H1 (cell line): ENCODE measurements around the gene CPPED1. TPM values are rescaled to one million over a fixed set of nuclear protein-coding genes. Genes with fewer than 3 reads are reported as not detected.

Source experiments
- CTCF ChIA-PET: fragments of 300-600 bp; sonication (Branson Sonifier 250); formaldehyde crosslinking; loops from one replicate; lab custom pipeline; 2021; ENCODE audit not compliant: partially characterized antibody; lab: Charles Lee
- POLR2A ChIA-PET: fragments of 300-600 bp; sonication (Branson Sonifier 250); formaldehyde crosslinking; loops from one replicate; lab custom pipeline; 2021; ENCODE audit warnings: inconsistent platforms; ENCODE audit not compliant: partially characterized antibody; lab: Charles Lee
- DNase-seq, 2 experiments: peaks; one replicate each; pipeline versions ENCODE4 v3.0.0 to v3.0.0-alpha.2; 2010 to 2022; ENCODE audit warnings: low spot score in 2 of 2, low read depth in 1 of 2, mixed read lengths in 1 of 2
- FAIRE-seq: peaks from 2 replicates; lab custom pipeline; 2011; peaks lifted over from hg19 to GRCh38; lab: Jason Lieb, UNC
- H2AFZ ChIP-seq: 2 replicates; pipeline ENCODE4 v1.8.1; 2012; ENCODE audit warnings: low read length, inconsistent platforms
- H2AK5ac ChIP-seq: 2 replicates; pipeline ENCODE4 v1.6.1; 2013; ENCODE audit warnings: low read depth, low read length
- H2BK120ac ChIP-seq: replicated peaks from 2 replicates; pipeline ENCODE3; 2013; ENCODE audit warnings: low read depth, low read length, inconsistent platforms
- H2BK12ac ChIP-seq: 2 replicates; pipeline ENCODE4 v1.6.1; 2013; ENCODE audit warnings: low read depth, low read length
- H2BK15ac ChIP-seq: 2 replicates; pipeline ENCODE4 v1.6.1; 2013; ENCODE audit warnings: low read length
- H2BK20ac ChIP-seq: 2 replicates; pipeline ENCODE4 v1.6.1; 2013; ENCODE audit warnings: low read length
- H2BK5ac ChIP-seq: 2 replicates; pipeline ENCODE4 v1.6.1; 2013; ENCODE audit warnings: low read depth, low read length
- H3K14ac ChIP-seq: 2 replicates; pipeline ENCODE4 v1.6.1; 2013; ENCODE audit warnings: inconsistent platforms; ENCODE audit not compliant: insufficient read length
- H3K18ac ChIP-seq: 2 replicates; pipeline ENCODE4 v1.6.1; 2013; ENCODE audit warnings: low read length; ENCODE audit errors: extremely low read depth
- H3K23ac ChIP-seq: 2 replicates; pipeline ENCODE4 v1.6.1; 2013; ENCODE audit warnings: inconsistent platforms; ENCODE audit not compliant: insufficient read length
- H3K23me2 ChIP-seq: 2 replicates; pipeline ENCODE4 v1.6.1; 2013; ENCODE audit warnings: low read depth, low read length
- H3K27ac ChIP-seq: 2 replicates; pipeline ENCODE4 v1.6.1; 2011; ENCODE audit warnings: low read depth, low read length, inconsistent platforms
- H3K27me3 ChIP-seq, 4 experiments: replicated peaks in 1 of 4; 1 replicate in 1 of 4; 2 replicates in 3 of 4; pipeline versions ENCODE4 v1.6.1 to v1.8.1; 2011 to 2013; ENCODE audit warnings: low read length in 3 of 4, mild to moderate bottlenecking in 3 of 4, inconsistent platforms in 2 of 4, mixed read lengths in 2 of 4, moderate library complexity in 1 of 4; ENCODE audit not compliant: control insufficient read depth in 3 of 4, insufficient read depth in 3 of 4; ENCODE audit errors: extremely low read depth in 1 of 4
- H3K36me3 ChIP-seq, 4 experiments: 2 replicates each; pipeline versions ENCODE4 v1.6.1 to v1.8.1; 2011 to 2013; ENCODE audit warnings: mild to moderate bottlenecking in 4 of 4, low read length in 3 of 4, moderate library complexity in 2 of 4, control low read depth in 1 of 4, inconsistent platforms in 1 of 4; ENCODE audit not compliant: insufficient read depth in 4 of 4, control insufficient read depth in 2 of 4
- H3K4ac ChIP-seq: replicated peaks from 2 replicates; pipeline ENCODE3; 2013; ENCODE audit warnings: low read length, low read depth, mixed read lengths, inconsistent platforms; ENCODE audit not compliant: insufficient read length
- H3K4me1 ChIP-seq, 4 experiments: replicated peaks in 1 of 4; 1 replicate in 1 of 4; 2 replicates in 3 of 4; pipeline versions ENCODE4 v1.6.1 to v1.8.1; 2011 to 2013; ENCODE audit warnings: low read length in 3 of 4, inconsistent platforms in 2 of 4, mixed read lengths in 1 of 4; ENCODE audit not compliant: insufficient read depth in 4 of 4, control insufficient read depth in 3 of 4
- H3K4me2 ChIP-seq, 2 experiments: 2 replicates each; pipeline versions ENCODE4 v1.6.1 to v1.8.1; 2011 to 2013; ENCODE audit warnings: low read depth in 2 of 2, low read length in 2 of 2, control low read depth in 1 of 2, inconsistent platforms in 1 of 2, mild to moderate bottlenecking in 1 of 2; ENCODE audit not compliant: insufficient read depth in 1 of 2
- H3K4me3 ChIP-seq, 4 experiments: fragments of 200-600, 300-600 bp in 1 of 4; sonication (generic), shearing (Covaris generic), sonication (Bioruptor Twin) in 1 of 4; 2 replicates each; pipeline versions ENCODE4 v1.5.1 to v1.8.1; 2011 to 2016; ENCODE audit warnings: low read length in 4 of 4, low read depth in 3 of 4, control low read depth in 2 of 4, inconsistent platforms in 2 of 4, mild to moderate bottlenecking in 2 of 4, mixed read lengths in 1 of 4, moderate library complexity in 1 of 4; ENCODE audit not compliant: insufficient read depth in 2 of 4; ENCODE audit errors: extremely low read depth in 1 of 4
- H3K56ac ChIP-seq: replicated peaks from 2 replicates; pipeline ENCODE3; 2013; ENCODE audit warnings: low read depth, mild to moderate bottlenecking, mixed read lengths, low read length, inconsistent platforms; ENCODE audit not compliant: insufficient read length
- H3K79me1 ChIP-seq: 2 replicates; pipeline ENCODE4 v1.6.1; 2013; ENCODE audit warnings: low read depth, low read length, control low read depth
- H3K79me2 ChIP-seq, 2 experiments: 2 replicates each; pipeline versions ENCODE4 v1.6.1 to v1.8.1; 2012 to 2013; ENCODE audit warnings: low read length in 2 of 2, mild to moderate bottlenecking in 2 of 2, inconsistent platforms in 1 of 2; ENCODE audit not compliant: insufficient read depth in 2 of 2, control insufficient read depth in 1 of 2
- H3K9ac ChIP-seq, 4 experiments: replicated peaks in 1 of 4; 1 replicate in 1 of 4; 2 replicates in 3 of 4; pipeline versions ENCODE4 v1.6.1 to v1.8.1; 2011 to 2013; ENCODE audit warnings: low read depth in 3 of 4, low read length in 3 of 4, control low read depth in 2 of 4, mild to moderate bottlenecking in 2 of 4, moderate library complexity in 2 of 4, inconsistent platforms in 1 of 4; ENCODE audit errors: extremely low read depth in 1 of 4
- H3K9me3 ChIP-seq, 2 experiments: 2 replicates each; pipeline versions ENCODE4 v1.6.1 to v1.8.1; 2012 to 2013; ENCODE audit warnings: mild to moderate bottlenecking in 2 of 2, moderate library complexity in 2 of 2, control low read depth in 1 of 2, inconsistent platforms in 1 of 2, low read depth in 1 of 2, low read length in 1 of 2, mixed read lengths in 1 of 2; ENCODE audit not compliant: insufficient read depth in 2 of 2
- H4K20me1 ChIP-seq, 2 experiments: replicated peaks in 1 of 2; 2 replicates each; pipeline versions ENCODE3 to v1.8.1; 2011 to 2013; ENCODE audit warnings: inconsistent platforms in 2 of 2, low read length in 2 of 2, mild to moderate bottlenecking in 1 of 2; ENCODE audit not compliant: insufficient read depth in 2 of 2, control insufficient read depth in 1 of 2
- H4K5ac ChIP-seq: 2 replicates; pipeline ENCODE4 v1.6.1; 2013; ENCODE audit warnings: low read length, low read depth, mixed read lengths, inconsistent platforms; ENCODE audit not compliant: insufficient read length
- H4K8ac ChIP-seq: 2 replicates; pipeline ENCODE4 v1.8.0; 2013; ENCODE audit warnings: mild to moderate bottlenecking, moderate library complexity, low read length, inconsistent platforms; ENCODE audit not compliant: insufficient read depth; ENCODE audit errors: extremely low read depth
- H4K91ac ChIP-seq: replicated peaks from 2 replicates; pipeline ENCODE3; 2013; ENCODE audit warnings: low read length, mixed read lengths, inconsistent platforms; ENCODE audit not compliant: insufficient read length
- ASH2L ChIP-seq: fragments of 200-600, 300-600 bp; sonication (generic); IDR thresholded peaks from one replicate; pipeline ENCODE4 v1.7.1; 2017; ENCODE audit warnings: low read length
- BACH1 ChIP-seq: IDR thresholded peaks from 2 replicates; pipeline ENCODE4 v1.6.1; 2012; ENCODE audit warnings: low read length, improper control_type of control experiment
- BCL11A ChIP-seq, 2 experiments: IDR thresholded peaks; one replicate each; pipeline ENCODE4 v1.6.1; 2011; ENCODE audit warnings: low read depth in 2 of 2, low read length in 2 of 2, mild to moderate bottlenecking in 2 of 2
- BRCA1 ChIP-seq: IDR thresholded peaks from 2 replicates; pipeline ENCODE4 v1.6.1; 2012; ENCODE audit warnings: low read depth, low read length, improper control_type of control experiment
- CBX8 ChIP-seq: fragments of 300-800, 300-1000 bp; sonication (generic); IDR thresholded peaks from 2 replicates; pipeline ENCODE4 v1.7.1; 2016; ENCODE audit warnings: low read depth, low read length, borderline replicate concordance
- CTBP2 ChIP-seq: IDR thresholded peaks from 2 replicates; pipeline ENCODE4 v1.7.0; 2011; ENCODE audit warnings: borderline replicate concordance, mild to moderate bottlenecking, moderate library complexity, mixed read lengths, low read length; ENCODE audit not compliant: insufficient read depth, insufficient read length
- EZH2 ChIP-seq: fragments of 200-600 bp; sonication (generic); IDR thresholded peaks from 2 replicates; pipeline ENCODE4 v1.7.1; 2012; ENCODE audit warnings: low read depth, mild to moderate bottlenecking, moderate library complexity, low read length, inconsistent platforms; ENCODE audit not compliant: severe bottlenecking
- GABPA ChIP-seq: IDR thresholded peaks from 2 replicates; pipeline ENCODE4 v1.6.1; 2011; ENCODE audit warnings: mild to moderate bottlenecking, low read length, moderate library complexity, borderline replicate concordance; ENCODE audit not compliant: insufficient read depth
- JUND ChIP-seq: IDR thresholded peaks from 2 replicates; pipeline ENCODE4 v1.6.1; 2011; ENCODE audit warnings: mild to moderate bottlenecking, improper control_type of control experiment, low read length
- KDM5A ChIP-seq: fragments of 200-600 bp; IDR thresholded peaks from 2 replicates; pipeline ENCODE4 v1.7.1; 2012; ENCODE audit warnings: mild to moderate bottlenecking, low read length, inconsistent platforms, mixed read lengths
- POLR2AphosphoS5 ChIP-seq: IDR thresholded peaks from 2 replicates; pipeline ENCODE4 v1.6.1; 2011; ENCODE audit warnings: low read depth, low read length
- SUZ12 ChIP-seq: fragments of 200-600 bp; sonication (generic); IDR thresholded peaks from 2 replicates; pipeline ENCODE4 v1.6.1; 2012; ENCODE audit warnings: mild to moderate bottlenecking, inconsistent platforms, low read length, moderate library complexity, mixed read lengths
- TAF7 ChIP-seq: optimal IDR thresholded peaks from 2 replicates; pipeline ENCODE3; 2011; ENCODE audit warnings: low read depth, mild to moderate bottlenecking, inconsistent platforms, low read length, moderate library complexity, borderline replicate concordance
- USF2 ChIP-seq: IDR thresholded peaks from 2 replicates; pipeline ENCODE4 v1.6.1; 2011; ENCODE audit warnings: low read length, improper control_type of control experiment
- WGBS, 2 experiments: shearing (Covaris generic) in 1 of 2; methylation state at CpG; one replicate each; pipeline versions ENCODE4 v1.1.6 to v1.1.7; 2013 to 2015; ENCODE audit warnings: low lambda C conversion rate in 2 of 2, mixed read lengths in 2 of 2, inconsistent platforms in 1 of 2, low coverage in 1 of 2, missing lambda C conversion rate in 1 of 2; ENCODE audit not compliant: insufficient replicate concordance in 2 of 2, insufficient coverage in 1 of 2, insufficient read length in 1 of 2; ENCODE audit errors: extremely low coverage in 1 of 2, missing lambda C conversion rate in 1 of 2; 5-methylcytosine and 5-hydroxymethylcytosine counted together
- polyA plus RNA-seq, 7 experiments: library from polyadenylated mRNA; depleted of rRNA in 3 of 7; stranded (reverse) in 5 of 7; unstranded in 2 of 7; fragments of >200 nt in 5 of 7; fragments of 200-250 nt in 2 of 7; gene quantifications; 1 replicate in 5 of 7; 2 replicates in 1 of 7; 4 replicates in 1 of 7; pipeline versions ENCODE4 v1.2.1 to v1.2.3, GENCODE V29; 2011 to 2013; ENCODE audit warnings: missing spikeins in 2 of 7, mixed read lengths in 2 of 7
- total RNA-seq: library from RNA; stranded (reverse); fragmentation: NEBNext Ultra II Directional; extraction: Animal tissue kit (Norgen Biotek cat#: 25700); gene quantifications from 2 replicates; pipeline ENCODE4 v1.2.1, GENCODE V29; 2021

Gene CPPED1
- total and polyA plus RNA-seq, 2 of the 8 experiments (the other 6 are each of a cell fraction or from before 2014, with no cell fraction given) = 3.5 to 11.2 TPM

DNA sequence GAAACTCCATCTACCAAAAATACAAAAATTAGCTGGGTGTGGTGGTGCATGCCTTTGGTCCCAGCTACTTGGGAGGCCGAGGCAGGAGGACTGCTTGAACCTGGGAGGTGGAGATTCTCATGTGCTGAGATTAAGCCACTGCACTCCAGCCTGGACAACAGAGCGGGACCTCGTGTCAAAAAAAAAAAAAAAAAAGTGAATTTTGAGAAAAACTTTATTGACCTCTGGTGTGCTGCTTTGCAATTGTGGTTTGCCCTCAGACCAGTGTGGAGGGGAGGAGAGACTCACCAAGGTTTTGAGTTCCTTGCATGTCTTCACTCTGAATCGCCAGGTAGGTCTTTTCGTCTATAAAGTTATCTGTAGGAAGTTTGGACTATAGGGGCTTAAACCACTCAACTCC lies 145.2 kb downstream of the CPPED1 start:
- H2BK20ac ChIP-seq = no peak overlapping the region
- WGBS, 2 experiments = 78% methylated on average over 2 of the region's 5 CpGs; no CpG with 5 or more reads in 1 of the 2 experiments
- H3K36me3 ChIP-seq = no peaks in the 10 kb centered on the region
- ChIA-PET POLR2A (no interaction called here), CTCF (no interaction called here)
- H3K27ac ChIP-seq = no peak overlapping the region
- H3K4me3 ChIP-seq = no peak overlapping the region
- no peak overlapping the region for H3K23ac ChIP-seq
- no peak overlapping the region for H2BK12ac ChIP-seq
- H2AFZ ChIP-seq = no peak overlapping the region
- H3K14ac ChIP-seq = no peak overlapping the region
- no peaks in the 10 kb centered on the region; the same call in 1 of the 2 replicates for H3K23me2 ChIP-seq
- no peak overlapping the region for H4K5ac ChIP-seq
- no peaks in the 10 kb centered on the region for H3K27me3 ChIP-seq
- H3K9ac ChIP-seq = no peak overlapping the region
- no peaks in the 10 kb centered on the region for H3K9me3 ChIP-seq
- no peak overlapping the region for H4K8ac ChIP-seq
- H3K18ac ChIP-seq = no peak overlapping the region
- no peak overlapping the region for H2AK5ac ChIP-seq
- no peak overlapping the region for H3K4me2 ChIP-seq
- DNase-seq (no peak), FAIRE-seq (no peak)
- no peak overlapping the region for H2BK120ac ChIP-seq
- no peaks in the 10 kb centered on the region for H3K79me1 ChIP-seq
- no peaks in the 10 kb centered on the region for H3K79me2 ChIP-seq
- no peaks in the 10 kb centered on the region for H4K20me1 ChIP-seq
- H3K4me1 ChIP-seq = no peaks in the 10 kb centered on the region
- no peak overlapping the region for H4K91ac ChIP-seq
- no peak overlapping the region for H3K56ac ChIP-seq
- H3K4ac ChIP-seq = no peak overlapping the region
- H2BK5ac ChIP-seq = no peak overlapping the region
- H2BK15ac ChIP-seq = no peak overlapping the region
- TF ChIP-seq USF2 (no peak), ASH2L (no peak), BRCA1 (no peak), BACH1 (no peak), BCL11A (IDR thresholded peaks at IDR 0.05; ENCODE audit: low read depth in 2 of 2, low read length in 2 of 2) (no peak), JUND (no peak), TAF7 (no peak), EZH2 (no peak), POLR2AphosphoS5 (no peak), GABPA (no peak), SUZ12 (no peak), KDM5A (no peak), CTBP2 (no peak), CBX8 (no peak)
